A549 (cell line): ENCODE data around the gene NASP.

Source experiments
- CHD2 ChIP-seq: fragments of 150-350 bp; IDR thresholded peaks from 2 replicates; pipeline ENCODE4 v1.6.1; 2014; ENCODE audit warnings: low read length; ENCODE audit not compliant: partially characterized antibody
- CTCF ChIP-seq: fragments of >200 bp; sonication (Bioruptor Twin); formaldehyde crosslinking; IDR thresholded peaks from 3 replicates; pipeline ENCODE4 v1.5.1; 2016
- JUN ChIP-seq, 2 experiments: fragments of >200 bp; sonication (Bioruptor Twin); formaldehyde crosslinking; IDR thresholded peaks; 2 replicates in 1 of 2; 3 replicates in 1 of 2; pipeline ENCODE4 v1.6.1; 2016 to 2017
- POLR2A ChIP-seq: IDR thresholded peaks from 2 replicates; pipeline ENCODE4 v1.6.1; 2012; ENCODE audit warnings: mild to moderate bottlenecking, low read length
- POLR2AphosphoS2 ChIP-seq: conservative IDR thresholded peaks from 2 replicates; pipeline ENCODE4 v1.6.1; 2012; ENCODE audit warnings: low read length, improper control_type of control experiment, inconsistent platforms
- RFX5 ChIP-seq: fragments of 450-650 bp; IDR thresholded peaks from 2 replicates; pipeline ENCODE4 v1.7.1; 2014; ENCODE audit warnings: antibody characterized with exemption, mild to moderate bottlenecking, moderate library complexity
- TP53 ChIP-seq: fragments of 250-450 bp; sonication (Bioruptor Pico); IDR thresholded peaks from 2 replicates; pipeline ENCODE4 v1.5.0; 2021; ENCODE audit warnings: mild to moderate bottlenecking, moderate library complexity
- USF2 ChIP-seq: fragments of 450-650 bp; IDR thresholded peaks from 2 replicates; pipeline ENCODE4 v1.6.1; 2014; ENCODE audit warnings: antibody characterized with exemption

DNA sequence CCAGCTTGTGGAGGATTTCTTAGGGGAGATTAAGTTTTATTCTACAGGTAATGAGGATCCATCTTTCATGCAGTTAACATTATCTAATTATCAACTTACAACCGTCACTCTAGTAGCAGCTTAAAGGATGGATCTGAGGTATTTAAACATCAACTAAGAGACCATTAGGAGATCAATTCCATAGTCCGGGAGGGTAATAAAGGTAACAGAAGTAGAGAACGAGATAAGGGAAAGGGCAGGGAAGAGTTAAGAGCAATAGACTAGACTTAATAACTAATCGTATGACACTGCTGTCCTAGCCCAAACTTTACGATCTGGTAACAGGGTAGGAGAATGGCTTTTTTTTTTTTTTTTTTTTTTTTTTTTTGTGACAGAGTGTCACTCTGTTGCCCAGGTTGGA lies 59.5 kb downstream of the NASP start:
- TF ChIP-seq USF2 (no peak), CTCF (no peak), POLR2AphosphoS2 (no peak), POLR2A (no peak), RFX5 (no peak), TP53 (CRISPR knock-in tag) (no peak), JUN (IDR thresholded peaks at IDR 0.05) (no peak), CHD2 (no peak)
